Kidney (tissue), 14 donors: ENCODE measurements around the gene NCAPD2. TPM values are rescaled to one million over a fixed set of nuclear protein-coding genes. Genes with fewer than 3 reads are reported as not detected.

Experiments used
- DNase-seq, 5 donors: peaks; one replicate each; pipeline ENCODE4 v3.0.0-alpha.2; 2013 to 2020
- FAIRE-seq: peaks from 2 replicates; lab custom pipeline; 2012; peaks lifted over from hg19 to GRCh38; lab: Jason Lieb, UNC
- H3K27ac ChIP-seq, 2 donors: one replicate each; pipeline ENCODE4 v1.7.0; 2013; ENCODE audit warnings: low read depth in 2 of 2, low read length in 2 of 2, inconsistent platforms in 1 of 2
- H3K27me3 ChIP-seq: one replicate; pipeline ENCODE4 v1.7.1; 2013; ENCODE audit warnings: low read length, inconsistent platforms; ENCODE audit not compliant: control insufficient read depth, insufficient read depth
- H3K36me3 ChIP-seq, 3 donors: one replicate each; pipeline versions ENCODE4 v1.7.0 to v1.7.1; 2013; ENCODE audit warnings: low read length in 3 of 3, control low read depth in 1 of 3, inconsistent platforms in 1 of 3; ENCODE audit not compliant: insufficient read depth in 3 of 3, control insufficient read depth in 2 of 3
- H3K4me1 ChIP-seq, 3 donors: one replicate each; pipeline versions ENCODE4 v1.7.0 to v1.7.1; 2013; ENCODE audit warnings: low read length in 3 of 3, inconsistent platforms in 1 of 3, low read depth in 1 of 3; ENCODE audit not compliant: control insufficient read depth in 2 of 3, insufficient read depth in 2 of 3
- H3K4me3 ChIP-seq, 3 donors: one replicate each; pipeline versions ENCODE4 v1.7.0 to v1.8.1; 2013; ENCODE audit warnings: low read length in 3 of 3, control low read depth in 1 of 3, inconsistent platforms in 1 of 3
- H3K9ac ChIP-seq, 3 donors: one replicate each; pipeline versions ENCODE4 v1.7.0 to v1.7.1; 2013; ENCODE audit warnings: low read length in 3 of 3, control low read depth in 1 of 3, inconsistent platforms in 1 of 3
- H3K9me3 ChIP-seq, 3 donors: one replicate each; pipeline versions ENCODE4 v1.7.0 to v1.7.1; 2013; ENCODE audit warnings: low read length in 3 of 3, control low read depth in 1 of 3, inconsistent platforms in 1 of 3; ENCODE audit not compliant: control insufficient read depth in 2 of 3, insufficient read depth in 1 of 3
- CTCF ChIP-seq: IDR thresholded peaks from 3 replicates; pipeline ENCODE4 v1.5.1; 2012; ENCODE audit warnings: mild to moderate bottlenecking, moderate library complexity, borderline replicate concordance; ENCODE audit not compliant: insufficient read depth; ENCODE audit errors: extremely low read depth
- intact Hi-C: fragments of 100-400 bp; cut with DNase I; formaldehyde crosslinking; loops from one replicate; pipeline ENCODE4 v1.11.1; 2022
- polyA plus RNA-seq: library from polyadenylated mRNA; stranded (reverse); fragments of 350-450 nt; fragmentation: Illumina TruSeq; extraction: RNeasy Lipid Tissue Mini Kit (QIAGEN cat#74804); gene quantifications from one replicate; pipeline ENCODE4 v1.2.3, GENCODE V29; 2014; ENCODE audit warnings: low read depth, low replicate concordance; ENCODE audit not compliant: insufficient read depth
- total RNA-seq: library from RNA; stranded (reverse); fragmentation: NEBNext Ultra II Directional; extraction: Animal tissue kit (Norgen Biotek cat#: 25700); gene quantifications from one replicate; pipeline ENCODE4 v1.2.1, GENCODE V29; 2021
- donor health status: control.
- donor health status: control.
- donor health status: control.
- donor health status: control.
- donor health status: control.
- donor health status: DM: yes; HTN: yes; CAD: no.
- donor health status: Normal renal cell carcinoma (clear cell type).

The NCAPD2 gene
- total and polyA plus RNA-seq, 2 donors from 2014 or later: 4.5 to 23.4 TPM

- intact Hi-C loops: no loop called here
- peaks cover 0 to 32% (median 23%) of the 10 kb centered on the region in 3 donors for H3K36me3 ChIP-seq
- no peak for FAIRE-seq
- peaks cover 0 to 34% (median 14%) of the 10 kb centered on the region in 3 donors for H3K4me1 ChIP-seq
- no peaks in the 10 kb centered on the region for H3K9me3 ChIP-seq
- no peak for DNase-seq
- no peak for TF ChIP-seq CTCF
- H3K27me3 ChIP-seq: no peaks in the 10 kb centered on the region
- H3K27ac ChIP-seq: no peak overlapping the region
- H3K9ac ChIP-seq: no peak overlapping the region
- H3K4me3 ChIP-seq: no peak overlapping the region
Measured at GRCh38 chr12:6539707-6540134, 45.8 kb downstream of the NCAPD2 start.

- peaks cover 0 to 34% (median 14%) of the 10 kb centered on the region in 3 donors for H3K4me1 ChIP-seq
- H3K4me3 ChIP-seq: no peak overlapping the region
- peak overlapping the region in 1 of 2 donors; percentile 51 for H3K27ac ChIP-seq
- H3K27me3 ChIP-seq: no peaks in the 10 kb centered on the region
- DNase-seq (peak; percentile 92 to 96 (median 93)), FAIRE-seq (no peak)
- no peak for TF ChIP-seq CTCF
- no peak overlapping the region for H3K9ac ChIP-seq
- peaks cover 0 to 32% (median 23%) of the 10 kb centered on the region in 3 donors for H3K36me3 ChIP-seq
- no peaks in the 10 kb centered on the region for H3K9me3 ChIP-seq
- intact Hi-C loops: no loop called here
Measured at GRCh38 chr12:6540181-6540877, 46.4 kb downstream of the NCAPD2 start.

GRCh38 chr12:6541371-6542165, 47.7 kb downstream of the NCAPD2 start:
- Histone ChIP-seq H3K4me3 (no peak overlapping the region), H3K9me3 (no peaks in the 10 kb centered on the region), H3K27me3 (no peaks in the 10 kb centered on the region), H3K36me3 (peaks cover 0 to 33% (median 21%) of the 10 kb centered on the region in 3 donors), H3K9ac (peak overlapping the region in 1 of 3 donors; percentile 30), H3K27ac (peak overlapping the region; percentile 52 to 72), H3K4me1 (peaks cover 0 to 23% (median 9%) of the 10 kb centered on the region in 3 donors)
- intact Hi-C loops: no loop called here
- DNase-seq (no peak), FAIRE-seq (no peak)
- TF ChIP-seq CTCF: no peak
